ENCODE data around the gene RUNX3. TPM values are rescaled to one million over a fixed set of nuclear protein-coding genes. Genes with fewer than 3 reads are reported as not detected.

Gene RUNX3
- total and polyA plus RNA-seq, 2 donors from 2014 or later: 0.47 to 7.9 TPM

DNA sequence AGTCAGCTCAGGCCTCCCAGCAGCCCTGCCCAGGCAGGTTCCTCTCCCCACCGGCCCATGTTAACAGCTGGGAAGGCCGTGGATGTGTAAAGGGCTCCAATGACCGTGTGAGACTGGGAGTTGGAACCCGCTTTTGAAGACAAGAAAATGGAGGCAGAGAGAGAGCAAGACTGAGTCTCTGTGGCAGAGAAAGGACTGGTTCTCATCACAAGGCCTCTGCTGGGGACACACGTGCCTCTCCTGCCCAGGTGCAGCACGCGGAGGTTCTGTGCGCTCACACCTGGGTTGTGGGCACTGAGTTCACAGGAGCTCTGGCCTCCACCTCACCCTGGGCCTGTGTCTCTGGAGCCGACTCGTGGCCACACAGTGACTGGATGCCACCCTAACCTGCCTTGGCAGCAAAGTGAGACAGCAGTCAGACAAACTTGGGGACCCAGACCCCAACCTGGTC, 27.0 kb downstream of the RUNX3 start:
- H3K27ac ChIP-seq (ENCODE audit: low read depth in 2 of 2, low read length in 2 of 2): no peak overlapping the region
- DNase-seq: peak in 3 of 5 donors; percentile 3 to 55 (median 21)
- no peaks in the 10 kb centered on the region for H3K27me3 ChIP-seq (ENCODE audit: control insufficient read depth, insufficient read depth, low read length)
- no peak overlapping the region for H3K4me3 ChIP-seq (ENCODE audit: low read length in 3 of 3)
- H3K9ac ChIP-seq (ENCODE audit: low read length in 3 of 3): no peak overlapping the region
- no peaks in the 10 kb centered on the region for H3K36me3 ChIP-seq (ENCODE audit: control insufficient read depth in 2 of 3, insufficient read depth in 3 of 3, low read length in 3 of 3)
- FAIRE-seq: no peak
- TF ChIP-seq, protein P1, sequence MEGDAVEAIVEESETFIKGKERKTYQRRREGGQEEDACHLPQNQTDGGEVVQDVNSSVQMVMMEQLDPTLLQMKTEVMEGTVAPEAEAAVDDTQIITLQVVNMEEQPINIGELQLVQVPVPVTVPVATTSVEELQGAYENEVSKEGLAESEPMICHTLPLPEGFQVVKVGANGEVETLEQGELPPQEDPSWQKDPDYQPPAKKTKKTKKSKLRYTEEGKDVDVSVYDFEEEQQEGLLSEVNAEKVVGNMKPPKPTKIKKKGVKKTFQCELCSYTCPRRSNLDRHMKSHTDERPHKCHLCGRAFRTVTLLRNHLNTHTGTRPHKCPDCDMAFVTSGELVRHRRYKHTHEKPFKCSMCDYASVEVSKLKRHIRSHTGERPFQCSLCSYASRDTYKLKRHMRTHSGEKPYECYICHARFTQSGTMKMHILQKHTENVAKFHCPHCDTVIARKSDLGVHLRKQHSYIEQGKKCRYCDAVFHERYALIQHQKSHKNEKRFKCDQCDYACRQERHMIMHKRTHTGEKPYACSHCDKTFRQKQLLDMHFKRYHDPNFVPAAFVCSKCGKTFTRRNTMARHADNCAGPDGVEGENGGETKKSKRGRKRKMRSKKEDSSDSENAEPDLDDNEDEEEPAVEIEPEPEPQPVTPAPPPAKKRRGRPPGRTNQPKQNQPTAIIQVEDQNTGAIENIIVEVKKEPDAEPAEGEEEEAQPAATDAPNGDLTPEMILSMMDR (IDR thresholded peaks at IDR 0.05; ENCODE audit: borderline replicate concordance, extremely low read depth, insufficient read depth): no peak
- intact Hi-C loops (cut with DNase I): no loop called here
- H3K4me1 ChIP-seq (ENCODE audit: control insufficient read depth in 2 of 3, insufficient read depth in 2 of 3, low read depth in 1 of 3, low read length in 3 of 3): no peaks in the 10 kb centered on the region
- no peaks in the 10 kb centered on the region for H3K9me3 ChIP-seq (ENCODE audit: control insufficient read depth in 2 of 3, insufficient read depth in 1 of 3, low read length in 3 of 3)

- TF ChIP-seq, protein P1 (IDR thresholded peaks at IDR 0.05; ENCODE audit: borderline replicate concordance, extremely low read depth, insufficient read depth): no peak
- no peak overlapping the region for H3K9ac ChIP-seq (ENCODE audit: low read length in 3 of 3)
- intact Hi-C loops (cut with DNase I): no loop called here
- no peak for FAIRE-seq
- no peak overlapping the region for H3K27ac ChIP-seq (ENCODE audit: low read depth in 2 of 2, low read length in 2 of 2)
- H3K4me1 ChIP-seq (ENCODE audit: control insufficient read depth in 2 of 3, insufficient read depth in 2 of 3, low read depth in 1 of 3, low read length in 3 of 3): no peaks in the 10 kb centered on the region
- peak in 2 of 5 donors; percentile 26 to 59 for DNase-seq
- H3K27me3 ChIP-seq (ENCODE audit: control insufficient read depth, insufficient read depth, low read length): no peaks in the 10 kb centered on the region
- H3K36me3 ChIP-seq (ENCODE audit: control insufficient read depth in 2 of 3, insufficient read depth in 3 of 3, low read length in 3 of 3): no peaks in the 10 kb centered on the region
- no peaks in the 10 kb centered on the region for H3K9me3 ChIP-seq (ENCODE audit: control insufficient read depth in 2 of 3, insufficient read depth in 1 of 3, low read length in 3 of 3)
- no peak overlapping the region for H3K4me3 ChIP-seq (ENCODE audit: low read length in 3 of 3)
These were observed 27.6 kb downstream of the RUNX3 start for GRCh38 chr1:24902471-24902891.

- Histone ChIP-seq H3K4me1 (ENCODE audit: control insufficient read depth in 2 of 3, insufficient read depth in 2 of 3, low read depth in 1 of 3, low read length in 3 of 3) (no peaks in the 10 kb centered on the region), H3K36me3 (ENCODE audit: control insufficient read depth in 2 of 3, insufficient read depth in 3 of 3, low read length in 3 of 3) (no peaks in the 10 kb centered on the region), H3K27me3 (ENCODE audit: control insufficient read depth, insufficient read depth, low read length) (no peaks in the 10 kb centered on the region), H3K4me3 (ENCODE audit: low read length in 3 of 3) (no peak overlapping the region), H3K9me3 (ENCODE audit: control insufficient read depth in 2 of 3, insufficient read depth in 1 of 3, low read length in 3 of 3) (no peaks in the 10 kb centered on the region), H3K9ac (ENCODE audit: low read length in 3 of 3) (no peak overlapping the region), H3K27ac (ENCODE audit: low read depth in 2 of 2, low read length in 2 of 2) (no peak overlapping the region)
- FAIRE-seq (no peak), DNase-seq (peak in 3 of 5 donors; percentile 8 to 77 (median 28))
- TF ChIP-seq, protein P1 (IDR thresholded peaks at IDR 0.05; ENCODE audit: borderline replicate concordance, extremely low read depth, insufficient read depth): no peak
- intact Hi-C loops (cut with DNase I): no loop called here
These were observed 28.1 kb downstream of the RUNX3 start for GRCh38 chr1:24901791-24902470.
